OCI-LY1 (cell line): ENCODE measurements around the gene GPR62.

ENCODE experiments used
- H2AFZ ChIP-seq: fragments of 200-600 bp; sonication (generic), shearing (Covaris generic); 2 replicates; pipeline ENCODE4 v1.6.0; 2014; ENCODE audit warnings: antibody characterized with exemption, mild to moderate bottlenecking, low read length
- H3F3A ChIP-seq: fragments of 200-600 bp; sonication (generic), shearing (Covaris generic); 2 replicates; pipeline ENCODE4 v1.6.0; 2014; ENCODE audit warnings: mild to moderate bottlenecking, antibody characterized with exemption, low read length, moderate library complexity; ENCODE audit not compliant: insufficient read depth
- H3K27ac ChIP-seq: fragments of 200-600 bp; sonication (generic); 2 replicates; pipeline ENCODE4 v1.5.1; 2014; ENCODE audit warnings: low read length, mixed run types, mild to moderate bottlenecking, low read depth; ENCODE audit not compliant: poor library complexity, severe bottlenecking
- H3K27me3 ChIP-seq: fragments of 200-600 bp; sonication (generic); 2 replicates; pipeline ENCODE4 v1.6.0; 2014; ENCODE audit warnings: antibody characterized with exemption, mild to moderate bottlenecking, low read length, moderate library complexity; ENCODE audit not compliant: insufficient read depth
- H3K36me3 ChIP-seq: fragments of 200-600 bp; sonication (generic); 2 replicates; pipeline ENCODE4 v1.6.1; 2014; ENCODE audit warnings: mild to moderate bottlenecking, antibody characterized with exemption, low read length, moderate library complexity, mixed read lengths; ENCODE audit not compliant: insufficient read depth
- H3K4me1 ChIP-seq: fragments of 200-600 bp; sonication (generic); 2 replicates; pipeline ENCODE4 v1.5.1; 2014; ENCODE audit warnings: mild to moderate bottlenecking, low read length, moderate library complexity; ENCODE audit not compliant: insufficient read depth, severe bottlenecking
- H3K4me2 ChIP-seq: fragments of 200-600 bp; sonication (generic), shearing (Covaris generic); 2 replicates; pipeline ENCODE4 v1.6.1; 2014; ENCODE audit warnings: low read length
- H3K4me3 ChIP-seq: fragments of 200-600 bp; sonication (generic); 2 replicates; pipeline ENCODE4 v1.5.1; 2014; ENCODE audit warnings: low read length, low read depth, mild to moderate bottlenecking, mixed read lengths; ENCODE audit not compliant: poor library complexity, severe bottlenecking
- H3K79me2 ChIP-seq: fragments of 200-600 bp; shearing (Covaris generic); 2 replicates; pipeline ENCODE4 v1.6.1; 2016; ENCODE audit warnings: mixed run types, low read length, mixed read lengths; ENCODE audit not compliant: insufficient read depth
- H3K9ac ChIP-seq: fragments of 200-600 bp; sonication (generic), shearing (Covaris generic); 2 replicates; pipeline ENCODE4 v1.6.1; 2014; ENCODE audit warnings: mild to moderate bottlenecking, low read length, mixed read lengths
- H3K9me2 ChIP-seq: fragments of 200-600 bp; sonication (generic), shearing (Covaris generic); 2 replicates; pipeline ENCODE4 v1.6.1; 2014; ENCODE audit warnings: low read depth, mild to moderate bottlenecking, low read length, mixed read lengths
- H3K9me3 ChIP-seq: fragments of 200-600 bp; shearing (Covaris generic); 2 replicates; pipeline ENCODE4 v1.6.1; 2014; ENCODE audit warnings: low read length, mixed read lengths
- H4K20me1 ChIP-seq: fragments of 200-600 bp; sonication (generic), shearing (Covaris generic); 2 replicates; pipeline ENCODE4 v1.6.0; 2016; ENCODE audit warnings: mild to moderate bottlenecking, low read length; ENCODE audit not compliant: insufficient read depth
- CTCF ChIP-seq: fragments of 200-600 bp; sonication (generic), shearing (Covaris generic); IDR thresholded peaks from 2 replicates; pipeline ENCODE4 v1.5.1; 2017; ENCODE audit warnings: mild to moderate bottlenecking, antibody characterized with exemption, low read length, moderate library complexity, mixed read lengths
- EZH2 ChIP-seq: fragments of 200-600 bp; sonication (generic), shearing (Covaris generic); IDR thresholded peaks from 2 replicates; pipeline ENCODE4 v1.8.0; 2017; ENCODE audit warnings: borderline replicate concordance, mixed run types, mild to moderate bottlenecking, antibody characterized with exemption, low read length, moderate library complexity, mixed read lengths

Gene GPR62

DNA sequence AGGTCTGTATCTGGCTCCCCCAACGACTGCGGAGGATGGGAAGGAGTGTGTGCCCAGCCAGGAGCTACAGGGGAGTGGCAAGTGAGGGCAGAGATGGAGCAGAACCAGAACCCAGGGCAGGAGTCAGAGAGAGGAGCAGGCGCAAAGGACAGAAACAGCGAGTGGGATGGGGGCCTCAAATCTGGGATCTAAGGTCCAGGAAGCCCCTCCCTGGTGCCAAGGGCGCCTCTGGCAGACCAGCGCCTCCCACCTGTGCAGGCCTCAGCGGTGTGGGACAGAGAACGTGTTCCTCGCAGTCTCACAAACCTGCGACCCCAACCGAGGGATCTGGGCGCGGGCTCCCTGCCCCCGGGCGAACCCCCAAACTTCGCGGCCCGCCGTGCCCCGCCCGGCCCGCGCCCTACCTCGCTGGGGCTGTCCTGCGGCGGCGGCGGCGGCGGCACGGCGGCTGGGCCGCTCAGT is 11.8 kb downstream of the GPR62 start:
- H3K9me3 ChIP-seq: no peaks in the 10 kb centered on the region
- H3K4me3 ChIP-seq: peak overlapping the region; percentile 45
- no peaks in the 10 kb centered on the region for H3K79me2 ChIP-seq
- no peaks in the 10 kb centered on the region for H3K9me2 ChIP-seq
- no peaks in the 10 kb centered on the region for H3F3A ChIP-seq
- H3K9ac ChIP-seq: peak overlapping the region; percentile 45; the same call in 1 of the 2 replicates
- TF ChIP-seq CTCF (no peak), EZH2 (no peak)
- no peaks in the 10 kb centered on the region for H4K20me1 ChIP-seq
- H3K4me2 ChIP-seq: peak overlapping the region; percentile 67
- H3K27me3 ChIP-seq: no peaks in the 10 kb centered on the region
- H3K27ac ChIP-seq: no peak overlapping the region
- peaks cover 26% of the 10 kb centered on the region for H3K36me3 ChIP-seq
- no peak overlapping the region for H2AFZ ChIP-seq
- H3K4me1 ChIP-seq: peaks cover 11% of the 10 kb centered on the region

DNA sequence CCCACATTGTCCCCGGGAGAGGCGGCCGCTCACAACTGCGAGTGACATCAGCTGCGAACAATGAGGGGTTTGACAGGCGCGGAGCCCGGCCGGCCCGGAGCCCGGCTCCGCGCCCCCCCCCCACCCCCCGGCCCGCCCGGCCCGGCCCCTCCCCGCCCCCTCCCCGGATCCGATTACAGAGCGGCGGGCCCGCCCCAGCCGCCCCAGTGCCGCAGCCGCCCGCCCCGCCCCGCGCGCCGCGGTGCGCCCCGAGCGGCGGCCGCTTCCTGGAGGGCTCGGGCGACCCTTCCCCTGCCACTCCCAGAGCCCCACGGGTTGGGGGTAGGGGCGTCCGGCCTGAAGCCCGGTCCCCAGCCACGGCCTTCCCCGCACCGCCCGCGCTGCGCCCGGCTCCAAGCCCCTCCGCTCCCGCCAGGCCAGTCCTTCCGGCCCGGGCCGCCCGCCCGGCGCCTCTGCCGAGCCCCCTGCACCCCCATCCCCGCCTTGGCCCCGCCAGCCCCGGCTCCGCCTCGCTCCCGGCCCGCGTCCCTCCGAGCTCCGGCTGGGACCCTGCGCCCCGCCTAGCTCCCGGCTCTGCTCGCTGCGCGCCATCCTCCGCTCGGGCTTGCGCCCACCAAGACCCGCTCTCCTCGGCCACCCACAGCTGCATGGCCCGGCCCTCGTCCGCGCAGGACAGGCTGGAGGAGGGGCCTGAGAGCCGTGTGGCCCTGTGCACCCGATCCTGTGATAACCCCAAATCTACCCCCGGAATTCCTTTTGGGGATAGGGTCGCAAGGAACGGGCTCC is 12.4 kb downstream of the GPR62 start, which contains the start of gene PCBP4:
TSS of gene PCBP4 (minus strand) at position 71 of the 786 bp plus-strand sequence. CDS start 6,214 bp downstream, outside the sequence.
- no peak within 1 kb of the TSS for H2AFZ ChIP-seq
- no peaks in the 10 kb centered on the region for H4K20me1 ChIP-seq
- TF ChIP-seq EZH2: no peak
- TF ChIP-seq CTCF: no peak
- H3K4me2 ChIP-seq: peak within 1 kb of the TSS; percentile 78
- H3K27me3 ChIP-seq: no peaks in the 10 kb centered on the region
- no peaks in the 10 kb centered on the region for H3K9me2 ChIP-seq
- H3K27ac ChIP-seq: no peak within 1 kb of the TSS
- H3K4me3 ChIP-seq: peak within 1 kb of the TSS; percentile 54
- H3K9ac ChIP-seq: peak within 1 kb of the TSS; percentile 47; the same call in 1 of the 2 replicates
- peaks cover 11% of the 10 kb centered on the region for H3K4me1 ChIP-seq
- H3K36me3 ChIP-seq: peaks cover 26% of the 10 kb centered on the region
- no peaks in the 10 kb centered on the region for H3K79me2 ChIP-seq
- H3F3A ChIP-seq: no peaks in the 10 kb centered on the region
- no peaks in the 10 kb centered on the region for H3K9me3 ChIP-seq

GRCh38 chr3:51968170-51968775 is 13.1 kb downstream of the GPR62 start:
- Histone ChIP-seq H3K9me3 (no peaks in the 10 kb centered on the region), H3K27ac (no peak overlapping the region), H2AFZ (no peak overlapping the region), H3K27me3 (no peaks in the 10 kb centered on the region), H3K4me2 (peak overlapping the region; percentile 78), H3K36me3 (peaks cover 26% of the 10 kb centered on the region), H3K4me1 (peaks cover 11% of the 10 kb centered on the region), H3F3A (no peaks in the 10 kb centered on the region), H3K9me2 (no peaks in the 10 kb centered on the region), H3K4me3 (peak overlapping the region; percentile 54), H3K79me2 (no peaks in the 10 kb centered on the region), H4K20me1 (no peaks in the 10 kb centered on the region), H3K9ac (peak overlapping the region; percentile 47; the same call in 1 of the 2 replicates)
- TF ChIP-seq CTCF: no peak
- TF ChIP-seq EZH2: no peak
